Panc1 (cell line): ENCODE measurements around the gene GSTO2.

Experiments
- POLR2AphosphoS5 ChIP-seq: IDR thresholded peaks from 2 replicates; pipeline ENCODE4 v1.6.1; 2012; ENCODE audit warnings: mild to moderate bottlenecking, low read depth, low read length, moderate library complexity
- TF ChIP-seq, protein P1 (sequence below): fragments of 450-650 bp; IDR thresholded peaks from 2 replicates; pipeline ENCODE4 v1.5.1; 2017; ENCODE audit warnings: mild to moderate bottlenecking
- TF ChIP-seq, protein P2 (sequence below), 2 experiments: IDR thresholded peaks; 2 replicates each; pipeline ENCODE4 v1.6.1; 2011 to 2012; ENCODE audit warnings: low read depth in 2 of 2, control low read depth in 1 of 2, low read length in 1 of 2, mild to moderate bottlenecking in 1 of 2, moderate library complexity in 1 of 2; ENCODE audit not compliant: insufficient read depth in 1 of 2

GRCh38 chr10:104329735-104330134, 60.8 kb downstream of the GSTO2 start:
- TF ChIP-seq, protein P1, sequence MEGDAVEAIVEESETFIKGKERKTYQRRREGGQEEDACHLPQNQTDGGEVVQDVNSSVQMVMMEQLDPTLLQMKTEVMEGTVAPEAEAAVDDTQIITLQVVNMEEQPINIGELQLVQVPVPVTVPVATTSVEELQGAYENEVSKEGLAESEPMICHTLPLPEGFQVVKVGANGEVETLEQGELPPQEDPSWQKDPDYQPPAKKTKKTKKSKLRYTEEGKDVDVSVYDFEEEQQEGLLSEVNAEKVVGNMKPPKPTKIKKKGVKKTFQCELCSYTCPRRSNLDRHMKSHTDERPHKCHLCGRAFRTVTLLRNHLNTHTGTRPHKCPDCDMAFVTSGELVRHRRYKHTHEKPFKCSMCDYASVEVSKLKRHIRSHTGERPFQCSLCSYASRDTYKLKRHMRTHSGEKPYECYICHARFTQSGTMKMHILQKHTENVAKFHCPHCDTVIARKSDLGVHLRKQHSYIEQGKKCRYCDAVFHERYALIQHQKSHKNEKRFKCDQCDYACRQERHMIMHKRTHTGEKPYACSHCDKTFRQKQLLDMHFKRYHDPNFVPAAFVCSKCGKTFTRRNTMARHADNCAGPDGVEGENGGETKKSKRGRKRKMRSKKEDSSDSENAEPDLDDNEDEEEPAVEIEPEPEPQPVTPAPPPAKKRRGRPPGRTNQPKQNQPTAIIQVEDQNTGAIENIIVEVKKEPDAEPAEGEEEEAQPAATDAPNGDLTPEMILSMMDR = no peak
- TF ChIP-seq POLR2AphosphoS5 = no peak
- TF ChIP-seq, protein P2, sequence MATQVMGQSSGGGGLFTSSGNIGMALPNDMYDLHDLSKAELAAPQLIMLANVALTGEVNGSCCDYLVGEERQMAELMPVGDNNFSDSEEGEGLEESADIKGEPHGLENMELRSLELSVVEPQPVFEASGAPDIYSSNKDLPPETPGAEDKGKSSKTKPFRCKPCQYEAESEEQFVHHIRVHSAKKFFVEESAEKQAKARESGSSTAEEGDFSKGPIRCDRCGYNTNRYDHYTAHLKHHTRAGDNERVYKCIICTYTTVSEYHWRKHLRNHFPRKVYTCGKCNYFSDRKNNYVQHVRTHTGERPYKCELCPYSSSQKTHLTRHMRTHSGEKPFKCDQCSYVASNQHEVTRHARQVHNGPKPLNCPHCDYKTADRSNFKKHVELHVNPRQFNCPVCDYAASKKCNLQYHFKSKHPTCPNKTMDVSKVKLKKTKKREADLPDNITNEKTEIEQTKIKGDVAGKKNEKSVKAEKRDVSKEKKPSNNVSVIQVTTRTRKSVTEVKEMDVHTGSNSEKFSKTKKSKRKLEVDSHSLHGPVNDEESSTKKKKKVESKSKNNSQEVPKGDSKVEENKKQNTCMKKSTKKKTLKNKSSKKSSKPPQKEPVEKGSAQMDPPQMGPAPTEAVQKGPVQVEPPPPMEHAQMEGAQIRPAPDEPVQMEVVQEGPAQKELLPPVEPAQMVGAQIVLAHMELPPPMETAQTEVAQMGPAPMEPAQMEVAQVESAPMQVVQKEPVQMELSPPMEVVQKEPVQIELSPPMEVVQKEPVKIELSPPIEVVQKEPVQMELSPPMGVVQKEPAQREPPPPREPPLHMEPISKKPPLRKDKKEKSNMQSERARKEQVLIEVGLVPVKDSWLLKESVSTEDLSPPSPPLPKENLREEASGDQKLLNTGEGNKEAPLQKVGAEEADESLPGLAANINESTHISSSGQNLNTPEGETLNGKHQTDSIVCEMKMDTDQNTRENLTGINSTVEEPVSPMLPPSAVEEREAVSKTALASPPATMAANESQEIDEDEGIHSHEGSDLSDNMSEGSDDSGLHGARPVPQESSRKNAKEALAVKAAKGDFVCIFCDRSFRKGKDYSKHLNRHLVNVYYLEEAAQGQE (IDR thresholded peaks at IDR 0.05; ENCODE audit: insufficient read depth in 1 of 2, low read depth in 2 of 2, low read length in 1 of 2) = no peak
